SK-N-SH treated with all-trans-retinoic acid at 6 μM for 48 hours (cell line): ENCODE measurements around the gene COL28A1.

Experiments
- ARNTL ChIP-seq: fragments of 450-650 bp; formaldehyde crosslinking; IDR thresholded peaks from 2 replicates; pipeline ENCODE4 v1.5.0; 2020; ENCODE audit warnings: low read depth, mild to moderate bottlenecking, moderate library complexity, borderline replicate concordance
- ESRRG ChIP-seq: fragments of 250-450 bp; sonication (Bioruptor Pico); IDR thresholded peaks from 2 replicates; pipeline ENCODE4 v1.6.1; 2021; ENCODE audit warnings: mild to moderate bottlenecking
- OSR1 ChIP-seq: fragments of 250-450 bp; sonication (Bioruptor Pico); IDR thresholded peaks from 2 replicates; pipeline ENCODE4 v1.8.0; 2022; ENCODE audit warnings: moderate library complexity, mild to moderate bottlenecking, inconsistent platforms
- PATZ1 ChIP-seq: fragments of 250-450 bp; sonication (Bioruptor Pico); IDR thresholded peaks from 2 replicates; pipeline ENCODE4 v1.8.0; 2020; ENCODE audit warnings: mild to moderate bottlenecking, moderate library complexity, borderline replicate concordance
- PPARA ChIP-seq: fragments of 250-450 bp; sonication (Bioruptor Pico); IDR thresholded peaks from 2 replicates; pipeline ENCODE4 v1.5.0; 2020; ENCODE audit warnings: mild to moderate bottlenecking, borderline replicate concordance
- TCF4 ChIP-seq: fragments of 250-450 bp; sonication (Bioruptor Pico); IDR thresholded peaks from 2 replicates; pipeline ENCODE4 v1.8.0; 2021; ENCODE audit warnings: mild to moderate bottlenecking, moderate library complexity, borderline replicate concordance
- TOX ChIP-seq: fragments of 250-450 bp; sonication (Bioruptor Pico); IDR thresholded peaks from 2 replicates; pipeline ENCODE4 v1.8.0; 2021; ENCODE audit warnings: mild to moderate bottlenecking, moderate library complexity, borderline replicate concordance
- ZFP3 ChIP-seq: fragments of 250-450 bp; sonication (Bioruptor Pico); IDR thresholded peaks from 2 replicates; pipeline ENCODE4 v1.5.0; 2020; ENCODE audit warnings: mild to moderate bottlenecking, moderate library complexity
- ZNF8 ChIP-seq: fragments of 450-650 bp; formaldehyde crosslinking; IDR thresholded peaks from 2 replicates; pipeline ENCODE4 v1.5.0; 2020; ENCODE audit warnings: mild to moderate bottlenecking, moderate library complexity
- TF ChIP-seq, protein P1 (sequence below): fragments of 250-450 bp; sonication (Bioruptor Pico); IDR thresholded peaks from 2 replicates; pipeline ENCODE4 v1.5.1; 2020; ENCODE audit warnings: low read depth, mild to moderate bottlenecking, moderate library complexity

DNA sequence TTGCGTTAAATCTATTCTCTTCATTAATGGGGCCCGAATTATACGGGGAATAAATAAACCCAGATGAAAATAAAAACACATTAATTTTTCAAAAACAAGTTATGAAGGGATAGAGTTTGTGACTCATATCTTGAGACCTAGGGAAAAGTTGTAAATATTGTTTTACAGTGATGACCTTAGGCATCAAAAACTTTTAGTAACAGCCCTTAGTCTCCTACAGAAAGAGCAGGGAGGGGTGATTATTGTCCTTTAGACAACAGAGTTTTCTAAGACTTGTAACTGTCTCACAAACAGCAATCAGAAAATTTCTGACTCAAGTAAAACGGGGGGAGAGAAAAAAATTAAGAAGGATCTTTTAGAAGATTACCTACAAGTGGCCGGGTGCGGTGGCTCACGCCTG is 102.7 kb downstream of the COL28A1 start:
- TF ChIP-seq, protein P1, sequence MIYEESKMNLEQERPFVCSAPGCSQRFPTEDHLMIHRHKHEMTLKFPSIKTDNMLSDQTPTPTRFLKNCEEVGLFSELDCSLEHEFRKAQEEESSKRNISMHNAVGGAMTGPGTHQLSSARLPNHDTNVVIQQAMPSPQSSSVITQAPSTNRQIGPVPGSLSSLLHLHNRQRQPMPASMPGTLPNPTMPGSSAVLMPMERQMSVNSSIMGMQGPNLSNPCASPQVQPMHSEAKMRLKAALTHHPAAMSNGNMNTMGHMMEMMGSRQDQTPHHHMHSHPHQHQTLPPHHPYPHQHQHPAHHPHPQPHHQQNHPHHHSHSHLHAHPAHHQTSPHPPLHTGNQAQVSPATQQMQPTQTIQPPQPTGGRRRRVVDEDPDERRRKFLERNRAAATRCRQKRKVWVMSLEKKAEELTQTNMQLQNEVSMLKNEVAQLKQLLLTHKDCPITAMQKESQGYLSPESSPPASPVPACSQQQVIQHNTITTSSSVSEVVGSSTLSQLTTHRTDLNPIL (CRISPR knock-in tag) = no peak
- TF ChIP-seq TOX (CRISPR knock-in tag) = no peak
- no peak for TF ChIP-seq ZNF8
- no peak for TF ChIP-seq PATZ1
- no peak for TF ChIP-seq ESRRG (CRISPR knock-in tag)
- TF ChIP-seq ZFP3 (CRISPR knock-in tag) = no peak
- no peak for TF ChIP-seq OSR1 (CRISPR knock-in tag)
- TF ChIP-seq PPARA (CRISPR knock-in tag) = no peak
- no peak for TF ChIP-seq ARNTL (CRISPR knock-in tag)
- TF ChIP-seq TCF4 (CRISPR knock-in tag) = no peak
